ENCODE data around the gene MYO1A. TPM values are rescaled to one million over a fixed set of nuclear protein-coding genes. Genes with fewer than 3 reads are reported as not detected.

Gene MYO1A
- total RNA-seq, 1 donor from 2014 or later, result 0.27 TPM

- Mint-ChIP-seq H3K4me1 (peaks cover 65% of the 10 kb centered on the region), H3K27me3 (ENCODE audit: low read depth) (no peaks in the 10 kb centered on the region), H3K27ac (peak overlapping the region; percentile 89), H3K9me3 (no peaks in the 10 kb centered on the region), H3K36me3 (peaks cover 21% of the 10 kb centered on the region), H3K4me3 (peak overlapping the region; percentile 41)
- DNase-seq (ENCODE audit: low spot score in 2 of 2, unreplicated experiment in 2 of 2), result no peak
- no peak for TF ChIP-seq CTCF (IDR thresholded peaks at IDR 0.05; ENCODE audit: unreplicated experiment)
Observed at GRCh38 chr12:57092529-57092862, 42.6 kb upstream of the MYO1A start.

- H3K4me3 Mint-ChIP-seq, result peak overlapping the region; percentile 43
- H3K4me1 Mint-ChIP-seq, result peaks cover 66% of the 10 kb centered on the region
- H3K36me3 Mint-ChIP-seq, result peaks cover 17% of the 10 kb centered on the region
- no peak for DNase-seq (ENCODE audit: low spot score in 2 of 2, unreplicated experiment in 2 of 2)
- peak overlapping the region; percentile 89 for H3K27ac Mint-ChIP-seq
- H3K27me3 Mint-ChIP-seq (ENCODE audit: low read depth), result no peaks in the 10 kb centered on the region
- TF ChIP-seq CTCF (IDR thresholded peaks at IDR 0.05; ENCODE audit: unreplicated experiment), result no peak
- H3K9me3 Mint-ChIP-seq, result no peaks in the 10 kb centered on the region
Observed at GRCh38 chr12:57091638-57092528, 42.0 kb upstream of the MYO1A start.

DNA sequence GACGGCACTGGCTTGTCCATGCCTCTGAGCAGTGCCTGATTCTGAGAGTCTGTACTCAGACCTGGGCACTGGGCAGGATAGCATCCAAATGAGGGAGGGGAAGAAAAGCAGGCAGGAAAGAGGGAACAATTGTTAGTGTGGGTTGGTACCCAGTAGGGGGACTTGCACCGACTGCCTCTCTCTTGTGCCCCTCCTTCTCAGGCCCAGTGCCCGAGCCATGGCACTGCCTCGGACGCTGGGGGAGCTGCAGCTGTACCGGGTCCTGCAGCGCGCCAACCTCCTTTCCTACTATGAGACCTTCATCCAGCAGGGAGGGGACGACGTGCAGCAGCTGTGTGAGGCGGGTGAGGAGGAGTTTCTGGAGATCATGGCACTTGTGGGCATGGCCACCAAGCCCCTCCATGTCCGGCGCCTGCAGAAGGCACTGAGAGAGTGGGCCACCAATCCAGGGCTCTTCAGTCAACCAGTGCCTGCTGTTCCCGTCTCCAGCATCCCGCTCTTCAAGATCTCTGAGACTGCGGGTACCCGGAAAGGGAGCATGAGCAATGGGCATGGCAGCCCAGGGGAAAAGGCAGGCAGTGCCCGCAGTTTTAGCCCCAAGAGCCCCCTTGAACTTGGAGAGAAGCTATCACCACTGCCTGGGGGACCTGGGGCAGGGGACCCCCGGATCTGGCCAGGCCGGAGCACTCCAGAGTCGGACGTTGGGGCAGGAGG is 41.2 kb upstream of the MYO1A start:
- Mint-ChIP-seq H3K27me3 (ENCODE audit: low read depth) (no peaks in the 10 kb centered on the region), H3K36me3 (peaks cover 15% of the 10 kb centered on the region), H3K4me3 (peak overlapping the region; percentile 96), H3K9me3 (no peaks in the 10 kb centered on the region), H3K27ac (peak overlapping the region; percentile 74), H3K4me1 (peaks cover 66% of the 10 kb centered on the region)
- DNase-seq (ENCODE audit: low spot score in 2 of 2, unreplicated experiment in 2 of 2), result no peak
- TF ChIP-seq CTCF (IDR thresholded peaks at IDR 0.05; ENCODE audit: unreplicated experiment), result no peak

DNA sequence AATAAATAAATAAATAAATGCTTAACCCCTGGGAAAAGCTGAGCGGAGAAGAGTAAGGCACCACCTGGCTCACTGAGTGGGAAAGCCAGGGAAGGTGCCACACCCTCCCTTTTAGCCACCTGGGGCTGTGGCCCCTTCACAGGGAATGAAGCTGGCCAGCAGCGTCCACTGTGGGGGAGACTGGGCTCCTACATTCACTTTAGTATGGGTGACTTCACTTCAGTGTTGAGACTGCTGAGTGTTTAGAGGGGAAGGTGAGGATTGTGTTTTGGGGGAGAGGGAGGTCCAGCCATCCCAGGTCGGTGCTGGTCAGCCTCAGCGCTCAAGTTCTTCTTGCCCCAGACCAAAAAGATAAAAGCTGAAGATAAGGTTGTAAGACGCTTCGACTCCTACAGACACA is 40.6 kb upstream of the MYO1A start:
- no peak for TF ChIP-seq CTCF (IDR thresholded peaks at IDR 0.05; ENCODE audit: unreplicated experiment)
- Mint-ChIP-seq H3K36me3 (peaks cover 15% of the 10 kb centered on the region), H3K4me1 (peaks cover 66% of the 10 kb centered on the region), H3K4me3 (peak overlapping the region; percentile 96), H3K27ac (peak overlapping the region; percentile 74), H3K27me3 (ENCODE audit: low read depth) (no peaks in the 10 kb centered on the region), H3K9me3 (no peaks in the 10 kb centered on the region)
- DNase-seq (ENCODE audit: low spot score in 2 of 2, unreplicated experiment in 2 of 2), result no peak

GRCh38 chr12:57089271-57090245 is 39.6 kb upstream of the MYO1A start:
- no peak for TF ChIP-seq CTCF (IDR thresholded peaks at IDR 0.05; ENCODE audit: unreplicated experiment)
- DNase-seq (ENCODE audit: low spot score in 2 of 2, unreplicated experiment in 2 of 2), result peak in 1 of 2 experiments; percentile 67
- Mint-ChIP-seq H3K4me3 (peak overlapping the region; percentile 96), H3K27me3 (ENCODE audit: low read depth) (no peaks in the 10 kb centered on the region), H3K27ac (peak overlapping the region; percentile 98), H3K4me1 (peaks cover 67% of the 10 kb centered on the region), H3K36me3 (peaks cover 13% of the 10 kb centered on the region), H3K9me3 (no peaks in the 10 kb centered on the region)
